ENCODE results near the gene GFY. TPM values are rescaled to one million over a fixed set of nuclear protein-coding genes. Genes with fewer than 3 reads are reported as not detected.

GFY gene
- not detected in 2 replicates for total RNA-seq

DNA sequence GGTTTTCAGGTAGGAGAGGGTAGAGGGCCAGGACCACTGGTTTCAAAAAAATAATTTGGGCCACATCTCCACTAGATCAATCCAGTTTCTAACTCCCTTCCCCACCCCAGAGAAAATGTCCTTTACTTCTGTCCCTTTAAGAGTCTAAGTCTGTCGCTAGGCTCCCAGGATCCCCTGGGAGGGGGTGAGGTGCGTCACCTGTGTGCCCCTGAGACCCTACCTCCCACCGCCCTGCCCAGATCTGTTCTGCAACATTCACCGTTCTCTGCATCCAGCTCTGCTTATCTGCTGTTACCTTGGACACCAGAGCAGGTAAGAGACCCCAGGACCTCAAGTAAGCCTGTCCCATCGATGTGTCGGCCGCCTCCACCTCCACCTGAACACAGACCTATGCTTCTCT is at the start of gene GFY:
TSS of gene GFY (plus strand) at position 211 of the 400 bp plus-strand sequence. CDS start 1,043 bp downstream, outside the sequence.
- no peak for DNase-seq

DNA sequence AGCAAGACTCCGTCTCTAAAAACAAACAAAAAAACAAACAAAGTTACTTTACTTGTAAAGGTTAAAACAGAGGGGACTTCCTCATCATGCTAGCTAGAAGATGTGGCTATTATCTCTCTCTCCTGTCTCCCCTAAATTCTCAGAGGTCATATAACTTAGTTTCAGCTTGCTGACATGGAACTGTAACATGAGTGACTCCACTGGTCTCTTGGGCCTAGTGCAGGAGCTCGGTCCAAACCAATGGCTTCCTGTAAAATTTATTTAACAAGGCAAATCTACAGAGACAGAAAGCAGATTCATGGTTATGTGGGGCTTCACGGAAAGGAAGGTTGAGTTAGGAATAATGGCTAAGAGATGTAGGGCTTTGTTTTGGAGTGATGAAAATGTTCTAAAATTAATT is 46.7 kb upstream of the GFY start:
- DNase-seq: no peak

DNA sequence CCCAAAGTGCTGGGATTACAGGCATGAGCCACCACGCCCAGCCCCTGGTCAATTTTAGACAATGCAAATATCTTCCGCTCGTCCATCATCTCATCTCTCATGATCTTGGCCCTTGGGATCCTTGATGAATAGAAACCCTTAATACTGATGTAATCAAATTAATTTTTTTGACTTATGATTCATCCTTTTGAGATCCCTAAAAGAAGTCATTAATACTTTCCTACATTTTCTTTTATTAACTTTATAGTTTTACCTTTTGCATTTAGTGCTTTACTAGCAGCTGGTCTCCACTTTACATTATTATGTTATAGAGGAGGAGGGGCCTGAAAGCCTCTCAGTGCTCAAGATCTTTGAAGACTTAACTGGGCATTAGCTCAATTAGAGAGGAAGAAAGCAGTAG is 44.8 kb upstream of the GFY start:
- no peak for DNase-seq

DNA sequence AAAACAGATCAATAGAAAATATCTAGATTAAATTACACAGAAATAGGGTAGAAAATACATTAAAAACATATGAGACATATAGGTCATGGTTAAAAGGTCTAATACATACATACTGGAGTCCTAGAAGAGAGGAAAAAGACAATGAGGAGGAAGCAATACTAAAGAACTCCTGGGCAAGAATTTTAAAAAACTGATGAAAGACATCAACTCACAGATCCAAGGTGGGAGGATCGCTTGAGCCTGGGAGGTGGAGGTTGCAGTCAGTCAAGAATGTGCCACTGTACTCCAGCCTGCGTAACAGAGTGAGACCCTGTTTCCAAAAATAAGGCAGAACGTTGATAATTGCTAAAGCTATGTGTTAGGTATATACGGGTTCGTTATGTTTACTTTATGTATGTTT is 42.5 kb upstream of the GFY start:
- DNase-seq: no peak

DNA sequence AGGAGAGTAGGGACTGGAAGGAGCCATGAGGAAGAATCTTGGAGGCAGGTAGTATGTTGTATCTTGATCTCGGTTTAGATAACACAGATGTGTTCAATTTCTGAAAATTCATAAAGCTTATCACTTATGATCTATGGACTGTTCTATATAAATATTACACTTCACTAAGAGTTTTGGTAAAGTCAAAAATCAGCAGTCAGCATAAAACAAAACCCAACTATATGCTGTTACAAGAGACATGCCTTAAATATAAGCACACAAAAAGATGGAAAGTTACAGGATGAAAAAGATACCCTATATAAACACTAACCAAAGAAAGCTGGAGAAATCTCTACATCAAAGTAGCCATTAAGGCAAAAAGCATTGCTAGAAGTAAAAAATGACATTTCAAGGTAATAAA is 41.6 kb upstream of the GFY start:
- DNase-seq: no peak

DNA sequence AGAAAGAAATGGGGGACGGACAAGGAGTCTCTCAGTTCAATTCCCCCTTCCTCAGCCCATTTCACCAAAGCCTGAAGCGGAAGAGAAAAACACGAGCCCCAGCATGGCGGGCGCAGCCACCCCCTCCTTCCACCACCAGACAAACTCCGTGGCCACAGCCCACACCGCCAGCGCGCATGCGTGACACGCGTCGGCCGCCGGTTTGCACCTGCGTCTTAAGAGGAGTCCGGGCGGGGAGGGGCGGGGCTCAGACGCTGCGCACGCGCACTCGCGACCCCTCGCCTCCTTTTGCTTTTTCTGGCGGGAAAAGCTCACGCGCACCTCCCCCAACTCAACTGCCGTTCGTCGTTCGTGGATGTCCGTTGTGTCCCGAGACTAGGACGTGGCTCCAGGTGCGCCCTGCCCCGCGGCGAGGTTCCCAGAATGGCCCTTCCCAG is 37.2 kb upstream of the GFY start, which contains the start of gene KASH5:
TSS of gene KASH5 (plus strand) at position 314 of the 437 bp plus-strand sequence. CDS start 2,635 bp downstream, outside the sequence.
- peak; percentile 87 for DNase-seq

- no peak for DNase-seq
Measured at GRCh38 chr19:49389406-49389805, 35.8 kb upstream of the GFY start.

GRCh38 chr19:49390131-49390928 is 34.9 kb upstream of the GFY start:
- DNase-seq: no peak

GRCh38 chr19:49390929-49391359 is 34.2 kb upstream of the GFY start:
- DNase-seq: no peak

DNA sequence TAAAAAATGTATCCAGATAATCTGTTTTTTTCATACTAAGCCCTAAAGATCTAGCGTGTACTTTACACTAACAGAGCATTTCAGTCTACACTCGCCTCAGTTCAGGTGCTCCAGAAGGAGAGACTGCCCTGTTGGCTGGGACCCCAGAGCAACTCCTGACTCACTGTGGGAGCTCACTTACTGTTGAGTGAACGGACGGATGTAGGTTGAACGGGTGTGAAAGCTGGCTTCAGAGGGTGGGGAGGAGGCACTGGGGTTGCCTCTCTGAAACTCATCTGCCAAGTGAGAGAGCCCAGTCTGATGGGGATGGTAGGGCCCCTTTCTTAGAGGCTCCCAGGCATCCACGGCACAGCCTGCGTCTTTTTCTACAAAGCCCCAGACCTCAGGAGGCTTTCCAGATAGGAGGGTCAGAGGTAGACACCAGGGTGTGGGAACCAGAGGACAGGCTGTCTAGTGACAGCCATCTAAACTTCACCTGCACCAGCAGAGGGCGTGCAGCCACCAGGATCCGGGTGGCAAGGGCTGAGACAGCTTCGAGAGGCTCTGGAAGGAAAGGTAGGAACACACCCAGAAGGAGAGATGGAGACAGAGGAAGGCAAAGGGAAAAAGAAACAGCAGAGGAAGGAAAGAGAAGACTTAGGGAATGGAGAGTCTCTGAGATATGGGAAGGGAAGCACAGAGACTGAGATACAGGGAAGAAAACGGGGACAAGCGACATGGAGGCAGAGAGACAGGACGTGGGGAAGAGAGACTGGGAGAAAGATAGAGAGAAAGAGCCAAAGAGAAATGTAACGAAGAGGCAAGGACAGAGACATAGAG is 33.4 kb upstream of the GFY start:
- DNase-seq: peak; percentile 81

GRCh38 chr19:49393881-49394280 is 31.3 kb upstream of the GFY start:
- DNase-seq: no peak

DNA sequence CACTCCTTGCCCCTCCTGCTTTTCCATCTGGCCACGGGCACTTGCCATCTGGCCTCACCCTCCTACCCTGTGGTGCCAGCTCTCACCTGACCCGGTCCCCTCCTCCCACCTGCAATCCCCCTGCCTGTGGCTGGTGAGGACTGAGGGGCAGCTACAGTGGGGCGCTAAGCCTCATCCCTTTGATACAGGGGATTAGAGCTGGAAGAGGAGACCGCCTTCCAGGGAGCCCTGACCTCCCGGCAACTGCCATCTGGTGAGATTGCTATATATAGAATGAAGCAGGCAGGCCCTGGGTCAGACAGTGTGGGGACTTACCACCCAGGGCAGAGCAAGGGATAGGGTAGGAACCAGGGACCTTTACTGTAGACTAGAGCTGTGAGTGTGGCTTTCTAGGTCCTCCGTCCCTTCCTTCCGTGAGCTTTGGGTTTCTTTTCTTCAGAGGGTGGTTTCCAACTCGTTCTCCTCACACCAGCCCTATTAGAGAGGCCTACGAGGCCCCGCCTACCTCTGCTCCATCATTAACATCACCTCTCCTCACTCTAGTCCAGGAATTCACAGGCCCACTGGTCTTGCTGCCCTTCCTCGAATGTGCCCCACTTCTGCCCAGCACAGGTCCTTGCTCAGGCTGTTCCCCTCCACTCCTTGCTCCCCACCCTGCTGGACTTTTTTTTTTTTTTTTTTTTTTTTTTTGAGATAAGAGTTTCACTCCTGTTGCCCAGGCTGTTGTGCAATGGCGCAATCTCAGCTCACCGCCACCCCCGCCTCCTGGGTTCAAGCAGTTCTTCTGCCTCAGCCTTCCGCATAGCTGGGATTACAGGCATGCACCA is 29.4 kb upstream of the GFY start:
- no peak for DNase-seq

DNA sequence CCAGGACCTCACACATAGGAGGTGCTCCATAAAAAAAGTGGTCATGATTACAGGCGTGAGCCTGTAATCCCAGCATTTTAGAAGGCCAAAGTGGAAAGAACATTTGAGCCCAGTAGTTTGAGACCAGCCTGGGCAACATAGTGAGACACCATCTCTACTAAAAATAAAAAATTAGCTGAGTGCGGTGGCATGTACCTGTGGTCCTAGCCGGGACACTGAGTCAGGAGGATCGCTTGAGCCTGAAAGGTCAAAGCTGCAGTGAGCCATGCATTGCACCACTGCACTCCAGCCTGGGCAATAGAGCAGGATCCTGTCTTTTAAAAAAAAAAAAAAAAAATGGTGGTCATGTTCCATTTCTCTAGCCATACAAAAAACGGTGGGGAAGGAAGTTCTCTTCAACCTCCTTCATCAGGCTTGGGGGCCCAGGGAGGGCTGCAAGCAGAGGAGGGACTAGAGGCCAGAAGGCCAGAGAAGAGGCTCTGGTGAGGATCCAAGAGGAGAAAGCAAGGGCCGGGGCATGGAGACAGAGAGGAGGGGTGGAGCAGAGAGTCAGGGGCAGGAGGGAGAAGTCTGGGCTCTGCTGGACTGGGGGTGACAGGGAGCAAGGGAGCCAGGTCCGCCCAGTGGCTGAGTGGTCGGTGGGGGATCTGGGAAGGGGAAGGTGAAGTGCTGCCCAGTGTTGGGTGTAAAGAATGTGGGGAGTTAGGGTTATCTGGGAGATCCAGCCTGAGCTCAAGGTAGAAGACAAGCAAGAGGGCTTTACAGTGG is 28.3 kb upstream of the GFY start:
- DNase-seq: no peak

GRCh38 chr19:49398001-49398615 is 27.1 kb upstream of the GFY start:
- DNase-seq: no peak

DNA sequence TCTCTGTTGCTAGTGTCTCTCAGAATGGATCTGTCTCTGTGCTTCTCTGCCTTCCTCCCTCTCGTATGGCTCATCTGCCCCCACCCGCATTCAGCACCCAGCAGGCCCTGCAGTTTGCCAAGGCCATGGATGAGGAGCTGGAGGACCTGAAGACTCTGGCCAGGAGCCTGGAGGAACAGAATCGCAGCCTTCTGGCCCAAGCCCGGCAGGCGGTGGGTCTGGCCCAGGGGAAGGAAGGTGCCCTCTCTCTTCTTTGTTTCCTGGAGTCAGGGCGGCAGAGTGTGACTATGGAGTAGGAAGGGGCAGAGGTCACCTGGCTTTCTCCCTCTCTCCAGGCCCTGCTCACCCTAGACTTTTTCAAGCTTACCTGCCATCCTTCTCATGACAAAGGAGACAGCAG is 26.3 kb upstream of the GFY start:
- DNase-seq: no peak

- DNase-seq: no peak
Measured at GRCh38 chr19:49400029-49400428, 25.2 kb upstream of the GFY start.

GRCh38 chr19:49403404-49404187 is 21.6 kb upstream of the GFY start:
- DNase-seq: no peak

- DNase-seq: no peak
Measured at GRCh38 chr19:49407079-49407478, 18.1 kb upstream of the GFY start.

GRCh38 chr19:49407482-49408015 is 17.6 kb upstream of the GFY start:
- no peak for DNase-seq

DNA sequence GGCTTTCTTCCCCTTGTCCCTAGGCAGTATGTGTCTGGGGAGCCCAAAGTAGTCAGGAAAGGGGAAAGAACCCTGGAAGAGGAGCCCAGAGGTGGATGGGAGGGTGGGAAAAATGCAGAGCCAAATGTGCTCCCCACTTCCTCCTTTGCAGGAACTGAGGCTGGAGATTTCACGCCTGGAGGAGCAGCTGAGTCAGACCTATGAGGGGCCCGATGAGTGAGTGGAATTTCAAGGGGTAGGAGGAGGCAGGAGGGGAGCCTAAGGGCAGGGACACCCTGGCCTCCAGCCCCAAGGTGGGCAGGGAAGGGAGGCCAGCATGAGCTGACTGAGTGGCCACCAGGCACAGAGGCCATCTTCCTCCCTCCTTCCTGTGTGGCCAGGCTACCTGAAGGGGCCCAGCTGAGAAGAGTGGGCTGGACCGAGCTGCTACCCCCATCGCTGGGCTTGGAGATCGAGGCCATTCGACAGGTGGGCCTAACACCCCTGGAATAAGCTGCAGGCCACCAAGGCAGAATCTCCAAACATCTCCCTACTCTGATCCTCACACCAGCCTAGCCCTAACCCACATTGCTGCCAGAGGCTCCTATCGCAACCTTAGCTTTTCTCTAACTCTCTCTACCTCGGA is 16.3 kb upstream of the GFY start:
- no peak for DNase-seq

All from dermis blood vessel endothelial cell (primary cell).